Measurements from ENCODE around the gene CHMP2B.

DNA sequence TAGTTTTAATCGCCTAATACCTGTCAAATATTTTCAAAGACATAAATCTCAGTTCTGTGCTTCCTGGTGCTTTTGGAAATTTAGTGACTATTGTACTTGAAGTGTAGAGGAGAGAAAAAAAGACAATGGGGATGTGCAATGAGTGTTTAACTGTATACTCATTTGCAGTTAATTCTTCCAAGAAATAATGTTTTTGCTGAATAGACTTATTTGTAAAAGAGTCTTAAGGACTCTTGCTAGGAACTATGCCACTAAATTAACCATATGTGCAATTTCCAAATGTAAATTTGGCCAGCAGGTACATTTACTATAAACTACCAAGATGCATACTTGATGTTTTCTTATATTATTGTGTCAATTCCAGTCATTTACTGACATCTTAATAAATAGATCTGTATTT lies 2.0 kb downstream of the CHMP2B start:
- TF ChIP-seq, protein P1, sequence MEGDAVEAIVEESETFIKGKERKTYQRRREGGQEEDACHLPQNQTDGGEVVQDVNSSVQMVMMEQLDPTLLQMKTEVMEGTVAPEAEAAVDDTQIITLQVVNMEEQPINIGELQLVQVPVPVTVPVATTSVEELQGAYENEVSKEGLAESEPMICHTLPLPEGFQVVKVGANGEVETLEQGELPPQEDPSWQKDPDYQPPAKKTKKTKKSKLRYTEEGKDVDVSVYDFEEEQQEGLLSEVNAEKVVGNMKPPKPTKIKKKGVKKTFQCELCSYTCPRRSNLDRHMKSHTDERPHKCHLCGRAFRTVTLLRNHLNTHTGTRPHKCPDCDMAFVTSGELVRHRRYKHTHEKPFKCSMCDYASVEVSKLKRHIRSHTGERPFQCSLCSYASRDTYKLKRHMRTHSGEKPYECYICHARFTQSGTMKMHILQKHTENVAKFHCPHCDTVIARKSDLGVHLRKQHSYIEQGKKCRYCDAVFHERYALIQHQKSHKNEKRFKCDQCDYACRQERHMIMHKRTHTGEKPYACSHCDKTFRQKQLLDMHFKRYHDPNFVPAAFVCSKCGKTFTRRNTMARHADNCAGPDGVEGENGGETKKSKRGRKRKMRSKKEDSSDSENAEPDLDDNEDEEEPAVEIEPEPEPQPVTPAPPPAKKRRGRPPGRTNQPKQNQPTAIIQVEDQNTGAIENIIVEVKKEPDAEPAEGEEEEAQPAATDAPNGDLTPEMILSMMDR (IDR thresholded peaks at IDR 0.05), result no peak
- no peak for TF ChIP-seq POLR2A (IDR thresholded peaks at IDR 0.05)
- no peak for TF ChIP-seq POLR2AphosphoS5 (IDR thresholded peaks at IDR 0.05)
- no peak for TF ChIP-seq EP300 (IDR thresholded peaks at IDR 0.05)

Measured in upper lobe of left lung (tissue), 4 donors.